Measurements from ENCODE around the gene C4BPA. TPM values are rescaled to one million over a fixed set of nuclear protein-coding genes. Genes with fewer than 3 reads are reported as not detected.

The C4BPA gene
- total and polyA plus RNA-seq, 10 of the 15 experiments (the other 5 are each of a cell fraction or from before 2014, with no cell fraction given) = 0.31 TPM; not detected in 9

GRCh38 chr1:207067665-207068064 is 36.4 kb upstream of the C4BPA start:
- no peaks in the 10 kb centered on the region for H3K9me3 ChIP-seq (replicated peaks; ENCODE audit: control insufficient read depth, insufficient read depth, low read length)
- H3K79me2 ChIP-seq (ENCODE audit: control insufficient read depth, insufficient read depth, low read length) = no peaks in the 10 kb centered on the region
- H3K4me2 ChIP-seq (ENCODE audit: control insufficient read depth, insufficient read depth) = no peak overlapping the region
- H3K4me1 ChIP-seq (ENCODE audit: control insufficient read depth, insufficient read depth, low read length) = peaks cover 12% of the 10 kb centered on the region
- no peak for TF ChIP-seq MTA2 (IDR thresholded peaks at IDR 0.05; ENCODE audit: low read depth)
- TF ChIP-seq USF2 (IDR thresholded peaks at IDR 0.05; ENCODE audit: borderline replicate concordance, low read depth, low read length) = no peak
- no peak for TF ChIP-seq ZNF274 (IDR thresholded peaks at IDR 0.05; ENCODE audit: insufficient read depth, insufficient read length)
- TF ChIP-seq ZZZ3 (IDR thresholded peaks at IDR 0.05; ENCODE audit: control insufficient read depth, insufficient read length, low read depth) = no peak
- TF ChIP-seq HDAC6 (IDR thresholded peaks at IDR 0.05; ENCODE audit: unreplicated experiment) = no peak
- no peak for TF ChIP-seq MYC (IDR thresholded peaks at IDR 0.05; ENCODE audit: insufficient read depth, insufficient read length, insufficient replicate concordance, low read length, severe bottlenecking)
- TF ChIP-seq ZNF217 (IDR thresholded peaks at IDR 0.05) = no peak
- no peak for TF ChIP-seq BHLHE40 (IDR thresholded peaks at IDR 0.05; ENCODE audit: borderline replicate concordance in 1 of 2, low read depth in 2 of 2, low read length in 1 of 2)
- TF ChIP-seq E2F8 (IDR thresholded peaks at IDR 0.05; ENCODE audit: low read depth, partially characterized antibody) = no peak
- TF ChIP-seq WRNIP1 (IDR thresholded peaks at IDR 0.05; ENCODE audit: borderline replicate concordance, low read depth, low read length) = no peak
- TF ChIP-seq JUND (IDR thresholded peaks at IDR 0.05; ENCODE audit: low read depth, low read length) = no peak
- no peak for TF ChIP-seq SREBF2 (IDR thresholded peaks at IDR 0.05; ENCODE audit: low read length)
- WGBS (ENCODE audit: insufficient coverage, insufficient replicate concordance, low lambda C conversion rate, missing lambda C conversion rate) = 88% methylated on average over 5 of the region's 5 CpGs
- H3K27me3 ChIP-seq (replicated peaks in 1 of 2; ENCODE audit: control insufficient read depth in 2 of 2, insufficient read depth in 2 of 2, low read length in 1 of 2) = no peaks in the 10 kb centered on the region
- no TSS peak for BruUV-seq (replicated peaks)
- no peak overlapping the region for H2AFZ ChIP-seq (ENCODE audit: control insufficient read depth, low read depth, low read length)
- ChIA-PET CTCF (interaction anchor here (2.4 to 10.2 kb wide), 2 partner anchors 16 to 19 kb away, joined by 7 to 131 read pairs; partner anchors contain the start of genes PFKFB2 and YOD1), SMC1A (ENCODE audit: uncharacterized antibody, unreplicated experiment) (interaction anchor here (1.1 kb wide), 1 partner anchor 20 kb away, joined by 3 read pairs; no protein-coding TSS in a partner anchor), POLR2A (no interaction called here), RAD21 (ENCODE audit: unreplicated experiment) (no interaction called here)
- in situ Hi-C loops (cut with MboI) (no loop called here), intact Hi-C loops (cut with micrococcal nuclease; ENCODE audit: unreplicated experiment) (no loop called here)
- ATAC-seq (no peak), FAIRE-seq (no peak), DNase-seq (ENCODE audit: low read depth, low spot score) (no peak)
- no peaks in the 10 kb centered on the region for H4K20me1 ChIP-seq (ENCODE audit: control insufficient read depth, insufficient read depth)
- H3K4me3 ChIP-seq = no peak overlapping the region
- H3K9ac ChIP-seq (ENCODE audit: control insufficient read depth, insufficient read depth, low read length) = no peak overlapping the region
- no peaks in the 10 kb centered on the region for H3K36me3 ChIP-seq (ENCODE audit: control insufficient read depth in 2 of 2, insufficient read depth in 2 of 2, low read length in 1 of 2)
- H3K27ac ChIP-seq (ENCODE audit: control insufficient read depth, insufficient read depth) = no peak overlapping the region
